Immature natural killer cell (primary cell): ENCODE measurements around the gene DNAJC17. TPM values are rescaled to one million over a fixed set of nuclear protein-coding genes. Genes with fewer than 3 reads are reported as not detected.

Experiments used
- DNase-seq, 3 donors: peaks; one replicate each; pipeline ENCODE4 v3.0.0; 2022; ENCODE audit warnings: mixed read lengths in 1 of 3
- H3K27ac Mint-ChIP-seq, 6 donors: one replicate each; pipeline ENCODE4 v1.8.0; 2020; ENCODE audit warnings: mixed read lengths in 6 of 6, mild to moderate bottlenecking in 5 of 6, inconsistent platforms in 4 of 6, moderate library complexity in 3 of 6
- H3K27me3 Mint-ChIP-seq, 3 donors: one replicate each; pipeline ENCODE4 v1.8.0; 2020 to 2021; ENCODE audit warnings: low read depth in 3 of 3, mild to moderate bottlenecking in 3 of 3, mixed read lengths in 3 of 3, moderate library complexity in 3 of 3, inconsistent platforms in 1 of 3
- H3K36me3 Mint-ChIP-seq, 3 donors: one replicate each; pipeline ENCODE4 v1.8.0; 2020; ENCODE audit warnings: mixed read lengths in 3 of 3, inconsistent platforms in 2 of 3, mild to moderate bottlenecking in 2 of 3
- H3K4me1 Mint-ChIP-seq, 2 donors: one replicate each; pipeline ENCODE4 v1.8.0; 2020; ENCODE audit warnings: inconsistent platforms in 2 of 2, mild to moderate bottlenecking in 2 of 2, mixed read lengths in 2 of 2, moderate library complexity in 1 of 2
- H3K4me3 Mint-ChIP-seq, 5 donors: one replicate each; pipeline ENCODE4 v1.8.0; 2020; ENCODE audit warnings: mild to moderate bottlenecking in 5 of 5, mixed read lengths in 5 of 5, inconsistent platforms in 3 of 5, moderate library complexity in 3 of 5
- H3K9me3 Mint-ChIP-seq, 6 donors: one replicate each; pipeline ENCODE4 v1.8.0; 2020; ENCODE audit warnings: mild to moderate bottlenecking in 6 of 6, mixed read lengths in 6 of 6, inconsistent platforms in 4 of 6, moderate library complexity in 3 of 6
- polyA plus RNA-seq, 3 donors: library from polyadenylated mRNA; unstranded; fragments of 300-500 nt; fragmentation: Illumina TruSeq; gene quantifications; one replicate each; pipeline ENCODE4 v1.2.3, GENCODE V29; 2021

Gene DNAJC17
- polyA plus RNA-seq, 3 donors from 2014 or later = 25.6 to 62.8 (median 34.7) TPM

DNA sequence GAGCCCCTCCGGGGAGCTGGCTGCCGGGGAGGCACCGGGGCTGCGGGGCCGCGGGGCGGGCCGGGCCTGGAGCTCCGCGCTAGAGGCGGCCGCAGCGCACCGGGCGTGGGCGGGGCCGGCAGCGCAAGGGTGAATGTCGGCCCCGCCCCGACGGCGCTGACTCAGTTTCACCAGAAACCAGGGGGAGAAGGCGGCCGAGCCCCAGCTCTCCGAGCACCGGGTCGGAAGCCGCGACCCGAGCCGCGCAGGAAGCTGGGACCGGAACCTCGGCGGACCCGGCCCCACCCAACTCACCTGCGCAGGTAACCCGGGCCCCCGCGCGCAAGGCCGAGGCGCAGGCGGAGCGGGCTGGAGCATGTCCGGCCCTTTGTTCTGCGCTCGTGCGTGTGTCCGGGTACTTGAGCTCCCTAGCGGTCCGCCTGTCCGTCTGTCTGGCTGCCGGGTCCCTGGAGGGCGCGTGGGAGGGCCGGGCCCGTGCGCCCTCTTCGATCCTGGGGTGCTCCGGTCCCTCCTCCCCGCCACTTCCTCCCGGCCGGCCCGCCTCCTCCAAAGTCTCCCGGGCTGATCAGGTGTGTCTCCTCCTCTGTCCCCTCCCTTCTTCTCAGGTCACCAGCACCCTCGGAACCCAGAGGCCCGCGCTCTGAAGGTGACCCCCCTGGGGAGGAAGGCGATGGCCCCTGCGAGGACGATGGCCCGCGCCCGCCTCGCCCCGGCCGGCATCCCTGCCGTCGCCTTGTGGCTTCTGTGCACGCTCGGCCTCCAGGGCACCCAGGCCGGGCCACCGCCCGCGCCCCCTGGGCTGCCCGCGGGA is 36.8 kb upstream of the DNAJC17 start, which contains the start of gene SPINT1:
Gene SPINT1 (plus strand): TSS at position 164 of the 811 bp plus-strand sequence. CDS start 507 bp downstream, at position 671.
- H3K4me3 Mint-ChIP-seq = peak within 1 kb of the TSS; percentile 74 to 85 (median 81)
- peak in 1 of 3 donors; percentile 17 for DNase-seq
- H3K36me3 Mint-ChIP-seq = no peaks in the 10 kb centered on the region
- H3K4me1 Mint-ChIP-seq = peaks cover 12 to 13% of the 10 kb centered on the region in 2 donors
- H3K27me3 Mint-ChIP-seq = peaks cover 7 to 18% (median 8%) of the 10 kb centered on the region in 3 donors
- H3K27ac Mint-ChIP-seq = no peak within 1 kb of the TSS
- H3K9me3 Mint-ChIP-seq = peaks cover 0 to 2% (median 0%) of the 10 kb centered on the region in 6 donors

DNA sequence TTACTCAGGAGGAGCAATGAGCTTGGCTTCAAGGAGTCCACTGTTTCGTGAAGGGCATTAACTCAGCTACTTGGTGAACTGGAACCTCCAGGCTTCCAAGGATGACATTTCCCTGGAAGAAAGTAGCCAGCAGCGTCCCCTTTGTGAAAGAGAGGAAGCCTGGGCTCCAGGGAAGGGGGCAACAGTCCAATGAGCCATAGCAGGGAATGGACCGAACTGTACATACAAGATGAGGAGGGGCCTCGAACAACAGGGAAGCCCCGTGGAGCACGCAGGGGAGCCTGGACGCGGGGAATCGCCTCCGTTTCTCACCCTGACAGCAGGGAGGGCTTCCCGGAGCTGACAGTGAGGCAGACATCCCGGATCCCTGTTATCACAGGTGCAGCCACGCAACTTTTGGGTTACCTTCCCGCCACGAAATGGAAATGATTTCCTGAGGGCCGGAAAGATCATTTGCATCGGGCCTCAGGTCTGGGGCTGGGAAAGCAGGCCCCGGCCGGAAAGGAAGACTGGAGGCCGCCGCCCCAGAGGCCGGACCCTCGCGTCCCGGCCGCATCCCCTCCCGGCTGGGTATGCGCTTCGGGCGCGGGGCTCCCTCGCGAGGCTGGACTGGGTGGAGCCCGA is 36.1 kb upstream of the DNAJC17 start:
- no peak for DNase-seq
- peaks cover 0 to 2% (median 0%) of the 10 kb centered on the region in 6 donors for H3K9me3 Mint-ChIP-seq
- H3K27ac Mint-ChIP-seq = no peak overlapping the region
- peaks cover 12 to 13% of the 10 kb centered on the region in 2 donors for H3K4me1 Mint-ChIP-seq
- no peaks in the 10 kb centered on the region for H3K36me3 Mint-ChIP-seq
- H3K4me3 Mint-ChIP-seq = peak overlapping the region; percentile 68 to 81 (median 80)
- H3K27me3 Mint-ChIP-seq = peaks cover 7 to 18% (median 8%) of the 10 kb centered on the region in 3 donors

DNA sequence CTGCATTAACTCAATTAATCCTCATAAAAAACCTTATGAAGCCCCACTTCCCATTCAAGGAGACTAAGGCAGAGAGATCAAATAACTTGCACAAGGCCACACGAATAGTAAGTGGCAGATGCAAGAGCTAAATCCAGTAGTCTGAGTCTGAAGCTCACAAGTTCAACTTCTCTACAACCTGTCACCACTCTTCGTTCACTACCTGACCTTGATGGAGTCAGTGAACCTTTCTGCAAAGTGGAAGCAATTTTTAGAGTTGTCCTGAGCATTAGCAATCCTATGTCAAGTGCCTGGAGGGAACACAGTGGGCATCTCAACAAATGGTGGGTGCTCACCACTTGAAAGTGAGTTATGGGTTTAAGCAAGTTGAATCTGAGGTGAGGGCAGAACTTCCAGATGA is 34.5 kb upstream of the DNAJC17 start:
- Mint-ChIP-seq H3K36me3 (no peaks in the 10 kb centered on the region), H3K4me1 (peaks cover 12 to 13% of the 10 kb centered on the region in 2 donors), H3K9me3 (peaks cover 0 to 2% (median 0%) of the 10 kb centered on the region in 6 donors), H3K4me3 (no peak overlapping the region), H3K27ac (no peak overlapping the region), H3K27me3 (peaks cover 8 to 15% (median 10%) of the 10 kb centered on the region in 3 donors)
- DNase-seq = no peak

DNA sequence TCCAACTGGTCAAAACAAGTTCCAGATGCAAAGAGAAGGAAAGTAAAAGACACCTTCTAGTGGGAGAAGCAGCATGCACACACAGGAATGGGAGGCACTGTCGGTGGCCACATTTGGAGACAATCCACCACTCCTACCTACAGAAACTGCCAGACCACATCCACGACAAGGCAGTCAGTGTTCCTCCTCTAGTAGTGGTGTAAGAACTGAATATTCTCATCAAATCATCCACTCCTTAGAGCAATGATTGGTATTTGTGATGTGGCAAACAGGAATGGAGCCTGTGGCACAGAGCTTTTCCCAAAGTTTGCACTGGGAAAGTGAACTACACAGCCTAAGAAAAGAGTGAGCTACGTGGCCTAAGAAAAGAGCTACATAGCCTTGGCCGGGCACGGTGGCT is 31.5 kb upstream of the DNAJC17 start:
- DNase-seq = no peak
- no peak overlapping the region for H3K27ac Mint-ChIP-seq
- no peak overlapping the region for H3K4me3 Mint-ChIP-seq
- peaks cover 6% of the 10 kb centered on the region in 2 donors for H3K4me1 Mint-ChIP-seq
- H3K27me3 Mint-ChIP-seq = peaks cover 0 to 8% (median 6%) of the 10 kb centered on the region in 3 donors
- peaks cover 0 to 2% (median 0%) of the 10 kb centered on the region in 6 donors for H3K9me3 Mint-ChIP-seq
- no peaks in the 10 kb centered on the region for H3K36me3 Mint-ChIP-seq

DNA sequence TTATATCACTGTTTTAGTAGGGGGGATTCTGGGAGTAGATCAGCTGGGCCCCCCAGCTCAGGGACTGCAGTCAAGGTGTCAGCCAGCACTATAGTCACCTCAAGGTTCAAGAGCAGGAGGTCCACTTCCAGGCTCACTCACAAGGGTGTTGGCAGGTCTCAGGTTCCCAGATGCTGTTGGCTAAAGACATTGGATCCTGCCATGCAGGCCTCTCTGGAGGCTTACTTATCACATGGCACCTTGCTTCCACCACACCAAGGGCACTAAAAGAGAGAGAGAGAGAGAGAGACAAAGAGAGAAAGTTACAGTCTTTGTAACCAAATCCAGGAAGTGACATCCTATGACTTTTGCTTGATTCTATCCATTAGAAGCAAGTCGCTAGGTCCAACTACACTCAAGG is 28.7 kb upstream of the DNAJC17 start:
- peaks cover 0 to 5% (median 0%) of the 10 kb centered on the region in 3 donors for H3K27me3 Mint-ChIP-seq
- H3K4me1 Mint-ChIP-seq = no peaks in the 10 kb centered on the region
- H3K9me3 Mint-ChIP-seq = peaks cover 0 to 2% (median 0%) of the 10 kb centered on the region in 6 donors
- no peak for DNase-seq
- H3K36me3 Mint-ChIP-seq = no peaks in the 10 kb centered on the region
- no peak overlapping the region for H3K4me3 Mint-ChIP-seq
- H3K27ac Mint-ChIP-seq = no peak overlapping the region

DNA sequence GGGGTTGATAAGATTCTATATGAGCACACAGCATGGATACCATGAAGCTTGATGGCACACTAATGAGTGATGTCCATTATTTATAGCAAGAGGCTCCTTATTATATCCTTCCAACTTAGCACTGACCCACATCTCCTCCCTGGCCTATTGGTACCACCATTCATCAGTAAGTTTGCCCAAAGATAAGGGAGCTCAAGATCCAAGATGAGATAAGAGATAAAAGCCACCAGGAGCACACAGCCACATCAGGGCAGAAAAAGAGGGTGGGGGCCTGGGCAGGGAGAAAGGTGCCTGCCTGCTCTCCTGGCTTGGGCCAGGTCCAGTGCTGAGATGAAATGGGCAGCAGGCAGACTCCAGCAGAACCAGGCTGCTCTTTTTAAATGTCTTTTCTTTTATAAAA is 25.6 kb upstream of the DNAJC17 start:
- no peak for DNase-seq
- no peak overlapping the region for H3K4me3 Mint-ChIP-seq
- H3K4me1 Mint-ChIP-seq = no peaks in the 10 kb centered on the region
- H3K27ac Mint-ChIP-seq = no peak overlapping the region
- peaks cover 0 to 3% (median 0%) of the 10 kb centered on the region in 3 donors for H3K27me3 Mint-ChIP-seq
- no peaks in the 10 kb centered on the region for H3K36me3 Mint-ChIP-seq
- H3K9me3 Mint-ChIP-seq = no peaks in the 10 kb centered on the region

DNA sequence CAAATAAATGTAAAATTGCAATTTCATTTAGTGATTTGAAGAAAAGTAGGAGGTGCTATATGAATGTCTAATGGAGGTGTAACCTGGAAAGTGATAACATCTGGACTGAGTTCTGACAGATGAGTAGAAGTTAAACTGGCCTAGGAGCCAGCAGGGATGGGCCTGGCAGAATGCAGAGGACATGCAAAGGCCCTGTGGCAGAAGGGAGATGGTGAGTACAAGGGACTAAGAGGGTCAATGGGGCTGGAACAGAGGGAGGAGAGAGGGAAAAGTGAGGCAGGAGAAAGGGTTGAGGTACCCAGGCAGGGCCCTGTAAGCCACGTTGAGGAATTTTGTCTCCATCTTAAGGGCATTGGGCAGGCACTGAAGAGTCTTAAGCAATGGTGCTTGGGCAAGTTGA is 24.6 kb upstream of the DNAJC17 start:
- Mint-ChIP-seq H3K27ac (no peak overlapping the region), H3K36me3 (no peaks in the 10 kb centered on the region), H3K4me3 (no peak overlapping the region), H3K4me1 (no peaks in the 10 kb centered on the region), H3K27me3 (no peaks in the 10 kb centered on the region), H3K9me3 (no peaks in the 10 kb centered on the region)
- DNase-seq = no peak

DNA sequence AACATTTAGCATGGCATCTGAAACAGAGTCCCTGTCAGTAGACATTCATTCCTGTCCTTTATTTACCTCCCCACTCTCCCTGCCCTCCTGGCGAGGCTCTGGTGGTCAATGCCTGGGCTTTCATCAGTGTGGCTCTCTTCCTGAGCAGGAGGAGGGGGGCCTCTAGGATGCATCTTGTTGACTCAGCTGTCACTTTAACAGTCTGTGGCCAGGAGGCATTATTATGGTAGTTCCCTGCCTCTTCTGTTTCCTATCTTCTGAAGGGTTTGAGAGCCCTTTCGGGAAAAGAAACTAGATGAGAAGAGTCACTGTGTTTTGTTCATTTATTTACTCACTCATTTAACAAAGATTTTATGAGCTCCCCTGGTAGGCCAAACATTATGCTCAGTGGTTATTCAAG is 23.6 kb upstream of the DNAJC17 start:
- H3K4me1 Mint-ChIP-seq = no peaks in the 10 kb centered on the region
- DNase-seq = no peak
- no peak overlapping the region for H3K27ac Mint-ChIP-seq
- no peaks in the 10 kb centered on the region for H3K36me3 Mint-ChIP-seq
- no peaks in the 10 kb centered on the region for H3K9me3 Mint-ChIP-seq
- H3K4me3 Mint-ChIP-seq = no peak overlapping the region
- no peaks in the 10 kb centered on the region for H3K27me3 Mint-ChIP-seq

DNA sequence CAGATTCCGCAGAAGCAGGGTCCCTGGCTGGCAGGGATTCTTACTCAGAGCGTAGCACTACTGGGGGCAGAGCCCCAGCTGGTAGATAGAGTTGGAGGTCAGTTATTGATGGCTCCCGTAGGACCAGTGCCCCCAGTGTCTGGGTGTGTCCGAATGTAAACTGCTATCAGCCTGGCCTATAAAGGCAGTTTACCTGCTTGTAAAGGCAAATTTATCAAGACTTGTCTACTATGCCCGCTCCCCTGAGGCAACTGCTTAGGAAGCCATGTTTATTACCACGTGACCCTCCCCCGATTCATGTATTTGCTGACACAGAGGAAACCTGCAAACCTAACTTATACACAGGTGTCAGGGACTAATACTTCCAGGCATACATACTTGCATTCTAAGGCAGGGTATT is 21.8 kb upstream of the DNAJC17 start:
- no peaks in the 10 kb centered on the region for H3K4me1 Mint-ChIP-seq
- H3K36me3 Mint-ChIP-seq = no peaks in the 10 kb centered on the region
- no peak overlapping the region for H3K27ac Mint-ChIP-seq
- no peaks in the 10 kb centered on the region for H3K9me3 Mint-ChIP-seq
- peaks cover 0 to 3% (median 0%) of the 10 kb centered on the region in 3 donors for H3K27me3 Mint-ChIP-seq
- DNase-seq = no peak
- no peak overlapping the region for H3K4me3 Mint-ChIP-seq

DNA sequence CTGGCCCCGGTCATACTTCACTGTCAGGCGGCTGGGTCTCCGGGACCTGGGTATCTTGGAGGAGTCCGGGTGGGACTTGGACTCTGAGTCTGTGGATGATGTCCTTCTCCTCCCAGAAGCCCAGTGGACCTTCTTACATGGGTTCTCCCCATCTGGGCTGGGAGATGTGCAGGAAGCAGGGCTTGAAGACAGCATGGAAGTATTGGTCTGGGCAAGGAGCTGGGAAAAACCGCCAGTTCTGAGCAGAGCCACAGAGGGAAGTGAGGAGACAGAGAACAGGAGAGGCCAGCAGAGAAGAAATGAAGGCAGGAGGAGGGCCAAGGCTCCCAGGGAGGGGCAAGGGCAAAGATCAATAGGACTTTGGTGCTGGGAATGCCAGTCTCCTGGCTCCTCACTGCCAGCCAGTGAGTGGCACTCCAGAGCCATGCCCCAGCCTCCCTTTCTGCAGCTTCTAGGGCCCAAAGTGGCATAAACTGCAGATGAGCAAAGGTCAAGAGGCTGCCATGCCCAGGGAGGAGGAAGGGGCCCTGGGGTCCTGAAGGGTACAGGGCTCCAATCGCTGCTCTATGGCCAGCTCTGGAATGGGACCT is 21.3 kb upstream of the DNAJC17 start, which contains the start of gene PPP1R14D:
Gene PPP1R14D (minus strand): TSS at position 262 of the 590 bp plus-strand sequence. CDS start 67 bp downstream, at position 195.
- Mint-ChIP-seq H3K4me1 (no peaks in the 10 kb centered on the region), H3K9me3 (no peaks in the 10 kb centered on the region), H3K27ac (peak within 1 kb of the TSS in 1 of 6 donors; percentile 20), H3K4me3 (no peak within 1 kb of the TSS), H3K27me3 (peaks cover 0 to 6% (median 0%) of the 10 kb centered on the region in 3 donors), H3K36me3 (no peaks in the 10 kb centered on the region)
- no peak for DNase-seq

DNA sequence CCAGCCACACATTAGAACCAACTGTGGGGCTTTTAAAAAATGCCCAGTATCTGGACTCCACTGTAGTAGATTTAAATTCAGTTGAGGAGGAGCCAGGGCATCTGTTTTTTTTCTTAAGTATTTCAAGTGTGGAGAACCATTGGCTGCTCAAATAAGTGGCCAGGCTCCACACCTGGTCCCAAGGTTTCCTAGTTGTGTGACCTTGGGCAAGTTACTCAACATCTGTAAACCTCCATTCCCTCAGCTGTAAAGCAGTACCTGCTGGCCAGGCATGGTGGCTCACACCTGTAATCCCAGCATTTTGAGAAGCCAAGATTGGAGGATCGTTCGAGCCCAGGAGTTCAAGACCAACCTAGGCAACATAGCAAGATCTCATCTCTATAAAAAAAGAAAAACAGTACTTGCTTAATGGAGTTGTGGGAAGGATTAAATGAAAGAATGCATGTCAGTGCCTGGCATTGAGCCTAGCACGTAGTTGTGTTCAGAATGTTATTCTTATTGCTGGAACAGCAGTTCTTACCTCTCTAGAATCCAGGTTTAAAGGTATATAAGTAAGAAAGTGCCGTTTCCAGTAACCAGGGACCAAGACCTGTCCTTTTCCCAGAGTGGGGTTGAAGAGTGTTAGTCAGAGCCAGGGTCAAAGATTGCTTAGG is 19.3 kb upstream of the DNAJC17 start:
- Mint-ChIP-seq H3K9me3 (no peaks in the 10 kb centered on the region), H3K4me3 (no peak overlapping the region), H3K36me3 (no peaks in the 10 kb centered on the region), H3K4me1 (no peaks in the 10 kb centered on the region), H3K27ac (no peak overlapping the region), H3K27me3 (peaks cover 0 to 6% (median 0%) of the 10 kb centered on the region in 3 donors)
- no peak for DNase-seq

DNA sequence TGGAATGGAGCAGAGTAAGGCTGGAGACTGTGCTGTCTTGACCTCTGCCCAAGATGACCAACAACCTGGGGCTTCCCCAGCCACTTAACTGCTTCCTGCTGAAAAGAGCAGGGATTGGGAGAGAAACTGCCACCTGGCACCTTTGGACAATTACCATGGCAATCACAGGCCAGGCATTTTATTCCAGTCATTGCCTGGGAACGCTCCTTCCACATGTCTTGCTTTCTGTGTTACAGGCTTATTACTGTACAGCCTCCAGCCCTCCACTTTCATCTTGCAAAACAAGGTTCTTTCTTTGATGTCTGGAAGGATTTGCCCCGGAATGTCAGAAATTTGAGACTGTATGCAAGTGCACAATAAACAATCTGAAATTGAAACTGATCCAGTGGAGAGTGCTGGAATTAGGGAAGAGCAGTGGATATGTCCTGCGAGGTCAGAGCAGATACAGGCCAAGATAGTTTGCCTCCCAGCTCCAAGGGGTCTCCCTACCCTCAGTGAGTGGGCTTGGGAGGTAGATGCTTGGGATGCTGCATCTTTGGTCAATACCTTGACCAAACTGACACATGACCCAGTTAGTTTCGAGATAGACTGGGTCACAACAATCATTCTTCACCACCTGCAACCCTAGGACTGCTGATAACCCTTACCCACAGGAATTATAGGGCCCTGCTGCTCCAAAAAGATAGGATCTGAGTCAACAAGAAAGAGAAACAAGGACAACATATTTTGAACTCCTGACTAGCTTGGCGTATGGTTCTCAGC is 18.6 kb upstream of the DNAJC17 start:
- H3K9me3 Mint-ChIP-seq = no peaks in the 10 kb centered on the region

More for the DNA sequence above, 18.6 kb upstream of the DNAJC17 start:
- peaks cover 0 to 6% (median 0%) of the 10 kb centered on the region in 3 donors for H3K27me3 Mint-ChIP-seq
- no peak for DNase-seq
- H3K4me3 Mint-ChIP-seq = no peak overlapping the region
- H3K4me1 Mint-ChIP-seq = no peaks in the 10 kb centered on the region
- no peaks in the 10 kb centered on the region for H3K36me3 Mint-ChIP-seq
- no peak overlapping the region for H3K27ac Mint-ChIP-seq
